ENCODE measurements around the gene AMHR2.

AMHR2 gene

DNA sequence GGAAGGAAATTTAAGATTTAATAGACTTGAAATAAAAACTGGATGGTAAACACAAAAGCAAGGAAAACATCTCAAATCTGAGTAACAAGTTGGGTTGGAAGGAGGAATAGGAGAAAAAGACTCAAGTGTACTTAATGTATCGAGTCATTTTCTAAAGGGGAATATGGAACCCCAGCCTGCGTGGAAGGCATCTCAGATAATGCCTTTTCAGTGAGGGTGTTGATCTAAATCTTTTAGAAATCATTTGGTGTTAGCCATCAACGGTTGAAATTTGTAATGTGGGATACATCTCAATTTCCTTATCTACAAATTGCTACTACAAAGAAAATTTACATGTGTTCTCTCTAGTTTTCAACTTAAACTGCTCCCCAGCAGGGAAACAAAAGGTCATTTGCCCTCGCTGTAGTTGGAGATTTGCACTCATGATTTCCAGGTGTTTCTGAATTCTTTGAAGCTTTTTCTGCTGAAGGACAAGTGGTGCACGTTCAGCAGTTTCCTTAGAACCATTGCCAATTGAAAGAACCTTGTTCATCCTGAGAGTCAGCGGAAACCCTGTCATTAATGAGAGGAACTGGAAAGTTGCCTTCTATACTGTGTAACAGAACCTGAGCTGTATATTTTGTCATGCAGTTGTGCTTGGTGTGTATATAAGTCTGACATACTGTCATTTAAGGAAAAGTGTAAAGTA is 30.4 kb downstream of the AMHR2 start:
- DNase-seq: no peak

DNA sequence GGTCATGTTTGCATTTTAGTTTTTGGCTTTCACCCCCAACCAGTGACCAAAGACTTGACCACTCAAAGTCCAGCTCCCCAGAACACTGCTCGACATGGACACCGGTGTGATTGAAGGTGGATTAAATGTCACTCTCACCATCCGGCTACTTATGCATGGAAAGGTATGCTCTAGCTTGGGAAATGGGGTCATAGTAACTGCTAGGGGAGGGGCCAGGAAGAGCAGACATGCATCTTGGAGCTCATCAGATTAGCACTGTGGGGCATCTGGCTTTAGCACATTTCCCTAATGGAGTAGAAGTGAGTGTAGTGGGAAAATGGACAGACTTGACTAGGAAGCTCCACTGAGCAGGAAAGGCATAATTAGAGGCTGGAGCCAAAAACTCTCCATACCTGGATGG is 31.1 kb downstream of the AMHR2 start:
- no peak for DNase-seq

GRCh38 chr12:53456654-53457366 is 33.2 kb downstream of the AMHR2 start:
- no peak for DNase-seq

DNA sequence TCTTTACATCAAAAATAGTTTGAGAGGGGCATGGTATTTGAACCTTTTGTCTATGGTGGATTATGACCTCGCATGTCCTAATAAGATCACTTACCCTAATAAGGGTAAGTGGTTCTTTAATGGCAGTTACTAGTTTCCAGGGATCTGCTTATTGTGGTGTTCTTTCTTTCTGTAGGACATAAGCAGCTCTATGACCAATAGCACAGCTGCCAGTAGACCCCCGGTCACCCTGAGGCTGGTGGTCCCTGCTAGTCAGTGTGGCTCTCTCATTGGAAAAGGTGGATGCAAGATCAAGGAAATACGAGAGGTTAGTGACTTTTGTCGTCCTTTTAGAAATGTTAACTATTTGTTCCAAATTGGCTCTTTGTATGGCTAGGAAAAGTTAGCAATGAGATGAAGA is 35.4 kb downstream of the AMHR2 start:
- DNase-seq: no peak

DNA sequence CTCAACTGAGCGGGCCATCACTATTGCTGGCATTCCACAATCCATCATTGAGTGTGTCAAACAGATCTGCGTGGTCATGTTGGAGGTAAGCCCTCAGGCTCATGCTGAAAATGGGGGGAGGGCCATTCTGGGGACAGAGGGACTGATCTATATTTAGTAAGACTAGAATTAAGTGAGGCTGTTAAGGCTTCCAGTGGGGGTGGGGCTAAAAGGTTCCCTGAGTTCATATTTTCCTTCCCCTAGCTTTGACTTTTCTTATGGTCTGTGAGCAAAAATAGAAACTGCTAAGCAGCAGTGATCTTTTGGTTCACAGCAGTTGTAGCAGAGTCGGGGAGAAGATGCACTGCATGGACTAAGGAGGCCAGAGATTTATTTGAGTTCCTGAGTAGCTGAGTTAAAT is 37.4 kb downstream of the AMHR2 start:
- no peak for DNase-seq

DNA sequence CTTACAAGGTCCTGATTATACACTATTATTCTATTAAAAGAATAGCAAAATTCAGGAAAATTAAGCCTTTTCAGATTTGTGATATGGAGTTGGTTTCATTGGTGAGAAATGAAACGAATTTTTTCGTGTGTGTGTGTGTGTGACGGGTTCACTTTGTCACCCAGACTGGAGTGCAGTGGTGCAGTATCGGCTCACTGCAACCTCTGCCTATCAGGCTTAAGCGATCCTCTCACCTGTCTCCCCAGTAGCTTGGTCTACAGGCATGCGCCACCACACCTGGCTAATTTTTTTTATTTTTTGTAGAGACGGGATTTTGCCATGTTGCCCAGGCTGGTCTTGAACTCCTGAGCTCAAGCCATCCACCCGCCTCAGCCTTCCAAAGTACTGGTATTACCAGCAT is 37.9 kb downstream of the AMHR2 start:
- no peak for DNase-seq

DNA sequence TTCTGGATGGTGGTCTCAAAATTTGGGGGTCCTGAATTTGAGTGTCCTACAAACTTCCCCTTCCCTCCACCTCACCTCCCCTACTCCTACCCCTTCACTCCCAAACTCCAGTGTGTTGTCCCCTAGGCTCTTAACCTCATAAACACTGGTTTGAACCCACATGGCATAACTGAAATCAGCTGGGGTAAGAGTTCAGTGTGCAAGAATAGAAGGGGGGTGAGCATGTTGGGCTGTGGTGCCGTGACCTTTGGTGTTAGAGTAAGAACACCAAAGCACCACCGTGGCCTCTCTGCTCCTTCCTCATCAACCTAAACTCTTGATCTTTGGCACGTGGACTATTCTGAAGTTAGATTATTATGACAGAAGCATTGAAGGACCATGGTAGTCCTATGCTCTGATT is 39.3 kb downstream of the AMHR2 start:
- no peak for DNase-seq

- DNase-seq: no peak
Observed at GRCh38 chr12:53463802-53464560, 40.3 kb downstream of the AMHR2 start.

DNA sequence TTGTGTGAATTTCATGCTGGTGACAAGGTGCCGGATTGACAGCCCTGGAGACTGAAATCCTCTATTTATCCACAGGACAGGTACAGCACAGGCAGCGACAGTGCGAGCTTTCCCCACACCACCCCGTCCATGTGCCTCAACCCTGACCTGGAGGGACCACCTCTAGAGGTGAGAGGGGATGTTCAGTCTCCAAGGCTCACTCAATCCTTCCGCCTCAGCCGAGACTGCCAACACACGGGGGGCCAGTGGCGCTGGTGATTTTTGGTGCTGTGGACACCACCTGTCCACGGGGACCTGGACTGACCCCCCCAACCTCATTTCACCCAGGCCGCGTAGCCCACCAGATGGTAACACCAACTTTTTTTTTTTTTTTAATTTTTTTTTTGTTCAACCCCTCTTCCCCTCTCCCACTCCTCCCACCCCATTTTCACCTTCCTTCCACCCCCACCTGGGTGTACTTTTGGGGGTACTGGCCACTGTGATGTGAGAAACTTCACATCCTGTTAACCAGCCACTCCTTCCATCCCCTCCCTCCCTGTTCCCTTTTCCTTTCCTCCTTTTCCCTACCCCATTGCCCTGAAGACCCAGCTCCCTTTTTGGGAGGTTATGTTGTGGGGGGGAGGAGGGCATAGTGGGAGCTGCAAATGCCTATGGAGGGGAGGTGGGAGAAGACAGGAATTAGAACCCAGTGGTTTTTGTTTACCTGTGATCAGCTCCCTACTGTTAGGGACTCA is 41.2 kb downstream of the AMHR2 start:
- no peak for DNase-seq

- DNase-seq: no peak
Observed at GRCh38 chr12:53465679-53466078, 42.0 kb downstream of the AMHR2 start.

- no peak for DNase-seq
Observed at GRCh38 chr12:53466640-53467039, 43.0 kb downstream of the AMHR2 start.

DNA sequence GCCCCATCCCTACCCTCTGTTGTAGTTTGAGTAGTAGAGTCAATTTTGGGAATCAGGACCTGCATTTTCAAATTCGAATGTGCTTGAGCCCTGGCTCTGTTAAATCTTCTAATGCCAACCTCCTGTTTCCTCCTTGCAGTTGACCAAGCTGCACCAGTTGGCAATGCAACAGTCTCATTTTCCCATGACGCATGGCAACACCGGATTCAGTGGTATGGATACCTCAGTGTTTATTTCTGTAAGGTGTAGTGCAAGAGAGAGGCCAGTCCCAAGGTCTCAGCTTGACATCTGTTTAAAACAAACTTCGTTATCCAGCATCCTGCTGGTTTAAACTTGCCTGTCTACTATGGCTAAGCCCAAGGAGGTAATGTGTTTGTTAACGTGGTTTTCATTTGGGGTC is 43.4 kb downstream of the AMHR2 start:
- no peak for DNase-seq

DNA sequence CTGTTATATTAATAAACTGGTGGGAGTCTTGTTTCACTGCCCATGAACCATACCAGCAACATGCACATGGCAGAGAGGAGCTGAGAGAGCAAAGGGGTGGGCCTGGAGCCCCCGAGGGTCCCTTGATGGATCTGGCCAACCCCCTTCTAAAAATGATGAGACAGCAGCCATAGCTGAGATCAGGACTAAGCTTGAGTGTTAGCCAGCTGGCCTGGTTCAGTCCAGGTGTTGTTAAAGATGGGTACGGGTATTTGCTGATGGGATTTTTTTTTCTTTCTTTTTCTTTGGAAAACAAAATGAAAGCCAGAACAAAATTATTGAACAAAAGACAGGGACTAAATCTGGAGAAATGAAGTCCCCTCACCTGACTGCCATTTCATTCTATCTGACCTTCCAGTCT is 44.2 kb downstream of the AMHR2 start:
- DNase-seq: no peak

- DNase-seq: no peak
Observed at GRCh38 chr12:53468282-53468681, 44.6 kb downstream of the AMHR2 start.

- no peak for DNase-seq
Observed at GRCh38 chr12:53472056-53472582, 48.5 kb downstream of the AMHR2 start.

DNA sequence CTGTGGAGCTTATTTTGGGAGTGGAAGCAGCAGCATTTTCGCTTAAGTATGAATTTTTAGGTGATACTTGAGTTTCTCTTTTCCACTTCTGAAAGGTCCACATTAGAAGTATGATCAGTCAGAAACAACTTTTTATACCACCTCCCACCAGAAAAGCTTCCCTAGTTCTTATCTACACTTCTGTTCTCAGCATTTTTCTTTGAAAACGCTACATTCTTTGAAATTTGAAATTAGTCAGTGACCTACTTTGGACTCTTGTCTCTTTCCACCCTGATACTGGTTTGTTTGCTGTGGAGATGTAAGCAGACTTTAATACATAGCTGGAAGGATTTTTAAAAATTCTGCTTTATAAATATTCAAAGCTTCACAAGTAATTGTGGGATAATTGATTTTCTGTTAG is 50.4 kb downstream of the AMHR2 start:
- DNase-seq: no peak

DNA sequence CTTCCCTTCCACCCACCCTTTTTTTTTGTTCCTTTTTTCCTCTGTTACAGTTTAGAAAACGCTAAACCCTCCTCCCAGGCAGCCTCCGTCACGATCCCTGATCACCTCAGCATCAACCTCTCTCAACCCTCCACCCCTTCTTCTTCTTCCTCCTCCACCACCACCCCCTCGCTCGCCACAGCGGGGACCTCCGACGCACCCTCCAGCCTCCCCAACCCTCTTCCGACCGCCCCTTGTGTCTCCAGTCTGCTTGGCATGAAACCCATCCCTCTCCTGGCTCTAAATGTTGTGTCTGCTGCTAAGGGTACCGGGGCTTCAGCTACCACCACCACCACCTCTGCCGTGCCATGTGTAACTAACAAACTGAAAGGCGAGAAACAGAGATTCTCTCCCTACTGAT is 51.2 kb downstream of the AMHR2 start:
- DNase-seq: no peak

GRCh38 chr12:53476769-53477209 is 53.1 kb downstream of the AMHR2 start:
- DNase-seq: peak; percentile 32

GRCh38 chr12:53478865-53479264 is 55.2 kb downstream of the AMHR2 start:
- DNase-seq: no peak

DNA sequence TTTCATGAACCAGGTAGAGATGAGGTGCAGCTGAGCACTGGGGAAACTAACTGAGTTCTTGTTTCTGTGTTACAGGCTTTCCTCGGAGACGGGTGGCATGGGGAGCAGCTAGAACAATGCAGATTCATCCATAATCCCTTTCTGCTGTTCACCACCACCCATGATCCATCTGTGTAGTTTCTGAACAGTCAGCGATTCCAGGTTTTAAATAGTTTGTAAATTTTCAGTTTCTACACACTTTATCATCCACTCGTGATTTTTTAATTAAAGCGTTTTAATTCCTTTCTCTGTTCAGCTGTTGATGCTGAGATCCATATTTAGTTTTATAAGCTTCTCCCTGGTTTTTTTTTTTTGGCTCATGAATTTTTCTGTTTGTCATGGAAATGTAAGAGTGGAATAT is 55.7 kb downstream of the AMHR2 start:
- no peak for DNase-seq

DNA sequence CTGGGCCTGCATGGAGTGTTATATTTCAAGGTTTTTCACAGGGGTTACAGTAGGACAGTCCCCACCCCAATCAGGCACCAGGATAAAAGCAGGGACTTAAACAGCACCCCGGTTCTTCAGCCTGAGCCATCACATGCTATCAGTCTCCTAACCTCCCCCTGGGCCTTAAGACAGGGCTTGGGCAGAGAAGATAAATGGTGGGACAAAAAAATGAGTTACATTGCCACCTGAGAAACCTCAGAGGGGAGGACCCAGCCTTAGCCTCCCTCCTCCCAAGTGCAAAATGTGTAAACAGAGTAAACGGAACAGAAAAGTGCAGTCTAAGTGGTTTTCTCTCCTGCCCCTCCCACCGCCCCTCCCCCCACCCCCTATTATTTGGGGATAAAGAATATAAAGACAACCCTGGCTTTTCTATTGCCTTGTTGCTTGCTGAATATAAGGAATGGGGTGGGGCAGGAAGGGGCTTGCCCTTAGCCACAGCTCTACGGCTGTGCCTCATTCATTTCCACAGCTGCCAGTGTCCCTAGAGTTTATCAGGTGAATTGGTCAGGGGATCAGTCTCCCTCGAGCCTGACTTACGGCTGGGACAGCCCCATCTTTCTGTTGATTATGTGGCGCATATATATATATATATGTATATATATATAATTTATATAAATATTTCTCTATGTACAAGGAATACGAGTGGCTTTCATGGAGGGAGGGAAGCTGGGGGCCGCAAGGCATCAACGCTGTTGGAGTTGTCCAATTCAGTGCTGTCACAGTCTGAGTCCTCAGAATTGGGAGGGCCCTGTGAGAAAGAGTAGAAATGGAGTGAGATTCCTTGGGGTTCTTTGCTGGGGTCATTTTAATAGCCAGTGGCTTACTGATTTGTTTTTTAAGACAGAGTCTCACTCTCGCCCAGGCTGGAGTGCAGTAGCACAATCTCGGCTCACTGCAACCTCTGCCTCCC is 57.1 kb downstream of the AMHR2 start:
- no peak for DNase-seq
